K562 (cell line): ENCODE results near the gene C10orf105. TPM values are rescaled to one million over a fixed set of nuclear protein-coding genes. Genes with fewer than 3 reads are reported as not detected.

ENCODE experiments used
- ADNP ChIP-seq: fragments of 200-800 bp; sonication (Bioruptor generic); IDR thresholded peaks from 2 replicates; pipeline ENCODE4 v1.6.1; 2016; ENCODE audit warnings: missing genetic modification characterization, missing compliant biosample characterization
- FOXK2 ChIP-seq, 2 experiments: fragments of 450-650 bp; IDR thresholded peaks in 1 of 2; conservative IDR thresholded peaks in 1 of 2; 2 replicates each; pipeline ENCODE4 v1.6.1; 2016; ENCODE audit warnings: low read depth in 2 of 2, mild to moderate bottlenecking in 1 of 2
- HDAC8 ChIP-seq: fragments of 450-650 bp; IDR thresholded peaks from 2 replicates; pipeline ENCODE4 v1.6.1; 2016; ENCODE audit warnings: mild to moderate bottlenecking, missing genetic modification characterization, moderate library complexity, missing compliant biosample characterization
- HOXB6 ChIP-seq: fragments of 250-450 bp; sonication (Bioruptor Pico); IDR thresholded peaks from 2 replicates; pipeline ENCODE4 v1.5.1; 2022; ENCODE audit warnings: mild to moderate bottlenecking, borderline replicate concordance
- LCOR ChIP-seq: sonication (generic); formaldehyde crosslinking; IDR thresholded peaks from 2 replicates; pipeline ENCODE4 v1.8.0; 2022; ENCODE audit warnings: mild to moderate bottlenecking, missing genetic modification reagents
- MTA1 ChIP-seq: fragments of 450-650 bp; IDR thresholded peaks from 2 replicates; pipeline ENCODE4 v1.6.1; 2017; ENCODE audit warnings: borderline replicate concordance
- RAD21 ChIP-seq, 2 experiments: fragments of 250-450 bp in 1 of 2; fragments of 450-650 bp in 1 of 2; sonication (Bioruptor Pico) in 1 of 2; formaldehyde crosslinking in 1 of 2; IDR thresholded peaks in 1 of 2; conservative IDR thresholded peaks in 1 of 2; 2 replicates each; pipeline versions ENCODE4 v1.4.0 to v1.8.0; 2020 to 2022; ENCODE audit warnings: mild to moderate bottlenecking in 2 of 2, moderate library complexity in 1 of 2
- RBM15 ChIP-seq: fragments of 200-400 bp; formaldehyde crosslinking; IDR thresholded peaks from 2 replicates; pipeline ENCODE4 v1.6.1; 2018; ENCODE audit warnings: mild to moderate bottlenecking, low read length, moderate library complexity; ENCODE audit not compliant: insufficient read depth
- SRSF7 ChIP-seq: fragments of 200-400 bp; formaldehyde crosslinking; optimal IDR thresholded peaks from 2 replicates; pipeline ENCODE3; 2017; ENCODE audit warnings: mild to moderate bottlenecking, low read depth, low read length
- ZNF408 ChIP-seq: fragments of 250-450 bp; sonication (Bioruptor Pico); IDR thresholded peaks from 2 replicates; pipeline ENCODE4 v1.4.0; 2020; ENCODE audit warnings: low read depth, mild to moderate bottlenecking, moderate library complexity
- ZNF586 ChIP-seq: fragments of 450-650 bp; formaldehyde crosslinking; conservative IDR thresholded peaks from 2 replicates; pipeline ENCODE4 v1.4.0; 2020; ENCODE audit warnings: mild to moderate bottlenecking, moderate library complexity
- ZNF76 ChIP-seq: fragments of 250-450 bp; sonication (Bioruptor Pico); IDR thresholded peaks from 2 replicates; pipeline ENCODE4 v1.4.0; 2020; ENCODE audit warnings: mild to moderate bottlenecking, moderate library complexity, borderline replicate concordance
- polyA plus RNA-seq, 8 experiments: library from polyadenylated mRNA; depleted of rRNA in 4 of 8; stranded (reverse) in 5 of 8; unstranded in 3 of 8; fragments of >200 nt; fragmentation: Nextera tagmentation in 2 of 8; fragmentation: Illumina TruSeq in 1 of 8; extraction: Ambion mirVana in 2 of 8; extraction: Trizol in 1 of 8; gene quantifications; 2 replicates each; pipeline versions ENCODE4 v1.2.1 to v1.2.3, GENCODE V29; 2011 to 2014; ENCODE audit warnings: inconsistent platforms in 1 of 8, missing spikeins in 1 of 8
- total RNA-seq, 7 experiments: library from RNA; depleted of rRNA in 6 of 7; stranded (reverse); fragments of >200 nt in 6 of 7; fragmentation: Illumina TruSeq in 2 of 7; extraction: Trizol in 2 of 7; gene quantifications; 2 replicates each; pipeline versions ENCODE4 v1.2.1 to v1.2.3, GENCODE V29; 2011 to 2021; ENCODE audit warnings: low replicate concordance in 1 of 7
- TF ChIP-seq, protein P1 (sequence below): sonication (generic); formaldehyde crosslinking; IDR thresholded peaks from 2 replicates; pipeline ENCODE4 v1.8.0; 2022; ENCODE audit warnings: mild to moderate bottlenecking, missing genetic modification reagents
- TF ChIP-seq, protein P2 (sequence below): sonication (generic); formaldehyde crosslinking; IDR thresholded peaks from 2 replicates; pipeline ENCODE4 v1.8.0; 2023; ENCODE audit warnings: mild to moderate bottlenecking, missing genetic modification reagents
- TF ChIP-seq, protein P3 (sequence below): sonication (generic); formaldehyde crosslinking; IDR thresholded peaks from 2 replicates; pipeline ENCODE4 v1.9.0; 2022; ENCODE audit warnings: mild to moderate bottlenecking, missing genetic modification reagents
- TF ChIP-seq, protein P4 (sequence below): fragments of 250-450 bp; sonication (Bioruptor Pico); IDR thresholded peaks from 2 replicates; pipeline ENCODE4 v1.4.0; 2020; ENCODE audit warnings: mild to moderate bottlenecking, moderate library complexity

Gene C10orf105
- total and polyA plus RNA-seq, 9 of the 15 experiments (the other 6 are each of a cell fraction or from before 2014, with no cell fraction given): 0.03 to 0.25 (median 0.04) TPM; not detected in 3

DNA sequence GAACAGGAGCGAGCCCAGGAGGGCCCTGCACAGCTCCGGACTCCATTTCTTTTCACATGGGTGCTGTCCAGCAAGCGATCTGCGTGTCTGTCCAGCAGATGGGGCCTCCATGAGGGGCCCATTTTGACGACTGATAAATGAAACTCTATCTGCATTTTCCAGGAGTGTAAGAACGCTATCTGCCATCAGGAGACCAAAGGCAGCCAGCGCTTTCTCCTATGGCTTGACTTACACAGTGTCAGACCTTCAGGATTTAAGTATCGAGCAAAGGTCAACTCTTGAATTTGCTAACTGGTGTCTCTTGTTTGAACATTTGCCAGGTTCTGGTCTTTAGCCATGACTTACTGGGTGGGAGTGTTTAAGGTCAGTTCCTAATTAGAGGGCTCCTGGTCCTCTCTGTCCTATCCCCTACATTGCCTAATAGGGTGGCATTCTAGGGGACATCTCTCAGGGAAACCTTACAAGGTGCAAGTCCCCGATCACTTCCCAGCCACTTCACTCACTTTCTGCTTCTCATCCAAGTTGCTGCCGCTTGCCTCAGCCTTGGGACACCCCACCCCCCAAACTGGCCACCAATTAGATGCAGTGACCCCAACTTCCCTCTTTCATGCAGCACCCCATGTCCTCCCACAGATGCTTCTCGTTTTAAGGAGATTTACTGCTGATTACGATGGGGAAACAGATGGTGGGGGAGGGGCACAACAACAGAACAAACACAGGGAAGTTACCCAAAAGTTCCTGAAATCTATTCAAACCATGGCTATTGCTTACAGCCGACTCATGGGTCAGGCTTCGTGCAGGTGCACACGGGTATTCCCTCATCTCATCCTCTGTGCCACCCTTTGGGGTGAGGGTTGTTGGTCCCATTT lies 33.7 kb upstream of the C10orf105 start (continued):
- TF ChIP-seq ADNP (tag) (no peak), RBM15 (no peak), ZNF408 (CRISPR knock-in tag) (no peak), SRSF7 (no peak), HOXB6 (CRISPR knock-in tag) (no peak), MTA1 (peak; percentile 91; the same call in 1 of the 2 replicates), HDAC8 (peak; percentile 90), ZNF76 (0 out of 2 replicates have a peak, but pooled peaks have one; percentile 16), RAD21 (CRISPR knock-in tag; conservative IDR thresholded peaks at IDR 0.05 in 1 of 2, IDR thresholded peaks at IDR 0.05 in 1 of 2) (peak; percentile 28 to 49), LCOR (CRISPR knock-in tag) (peak; percentile 100), ZNF586 (CRISPR knock-in tag) (peak; percentile 88), FOXK2 (conservative IDR thresholded peaks at IDR 0.05 in 1 of 2, IDR thresholded peaks at IDR 0.05 in 1 of 2; ENCODE audit: low read depth in 2 of 2) (0 out of 4 replicates have a peak, but pooled peaks of 1 of the 2 experiments have one; percentile 63)
- TF ChIP-seq, protein P1, sequence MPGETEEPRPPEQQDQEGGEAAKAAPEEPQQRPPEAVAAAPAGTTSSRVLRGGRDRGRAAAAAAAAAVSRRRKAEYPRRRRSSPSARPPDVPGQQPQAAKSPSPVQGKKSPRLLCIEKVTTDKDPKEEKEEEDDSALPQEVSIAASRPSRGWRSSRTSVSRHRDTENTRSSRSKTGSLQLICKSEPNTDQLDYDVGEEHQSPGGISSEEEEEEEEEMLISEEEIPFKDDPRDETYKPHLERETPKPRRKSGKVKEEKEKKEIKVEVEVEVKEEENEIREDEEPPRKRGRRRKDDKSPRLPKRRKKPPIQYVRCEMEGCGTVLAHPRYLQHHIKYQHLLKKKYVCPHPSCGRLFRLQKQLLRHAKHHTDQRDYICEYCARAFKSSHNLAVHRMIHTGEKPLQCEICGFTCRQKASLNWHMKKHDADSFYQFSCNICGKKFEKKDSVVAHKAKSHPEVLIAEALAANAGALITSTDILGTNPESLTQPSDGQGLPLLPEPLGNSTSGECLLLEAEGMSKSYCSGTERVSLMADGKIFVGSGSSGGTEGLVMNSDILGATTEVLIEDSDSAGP: 0 out of 2 replicates have a peak, but pooled peaks have one; percentile 31
- TF ChIP-seq, protein P2, sequence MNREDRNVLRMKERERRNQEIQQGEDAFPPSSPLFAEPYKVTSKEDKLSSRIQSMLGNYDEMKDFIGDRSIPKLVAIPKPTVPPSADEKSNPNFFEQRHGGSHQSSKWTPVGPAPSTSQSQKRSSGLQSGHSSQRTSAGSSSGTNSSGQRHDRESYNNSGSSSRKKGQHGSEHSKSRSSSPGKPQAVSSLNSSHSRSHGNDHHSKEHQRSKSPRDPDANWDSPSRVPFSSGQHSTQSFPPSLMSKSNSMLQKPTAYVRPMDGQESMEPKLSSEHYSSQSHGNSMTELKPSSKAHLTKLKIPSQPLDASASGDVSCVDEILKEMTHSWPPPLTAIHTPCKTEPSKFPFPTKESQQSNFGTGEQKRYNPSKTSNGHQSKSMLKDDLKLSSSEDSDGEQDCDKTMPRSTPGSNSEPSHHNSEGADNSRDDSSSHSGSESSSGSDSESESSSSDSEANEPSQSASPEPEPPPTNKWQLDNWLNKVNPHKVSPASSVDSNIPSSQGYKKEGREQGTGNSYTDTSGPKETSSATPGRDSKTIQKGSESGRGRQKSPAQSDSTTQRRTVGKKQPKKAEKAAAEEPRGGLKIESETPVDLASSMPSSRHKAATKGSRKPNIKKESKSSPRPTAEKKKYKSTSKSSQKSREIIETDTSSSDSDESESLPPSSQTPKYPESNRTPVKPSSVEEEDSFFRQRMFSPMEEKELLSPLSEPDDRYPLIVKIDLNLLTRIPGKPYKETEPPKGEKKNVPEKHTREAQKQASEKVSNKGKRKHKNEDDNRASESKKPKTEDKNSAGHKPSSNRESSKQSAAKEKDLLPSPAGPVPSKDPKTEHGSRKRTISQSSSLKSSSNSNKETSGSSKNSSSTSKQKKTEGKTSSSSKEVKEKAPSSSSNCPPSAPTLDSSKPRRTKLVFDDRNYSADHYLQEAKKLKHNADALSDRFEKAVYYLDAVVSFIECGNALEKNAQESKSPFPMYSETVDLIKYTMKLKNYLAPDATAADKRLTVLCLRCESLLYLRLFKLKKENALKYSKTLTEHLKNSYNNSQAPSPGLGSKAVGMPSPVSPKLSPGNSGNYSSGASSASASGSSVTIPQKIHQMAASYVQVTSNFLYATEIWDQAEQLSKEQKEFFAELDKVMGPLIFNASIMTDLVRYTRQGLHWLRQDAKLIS: 0 out of 2 replicates have a peak, but pooled peaks have one; percentile 79
- TF ChIP-seq, protein P3, sequence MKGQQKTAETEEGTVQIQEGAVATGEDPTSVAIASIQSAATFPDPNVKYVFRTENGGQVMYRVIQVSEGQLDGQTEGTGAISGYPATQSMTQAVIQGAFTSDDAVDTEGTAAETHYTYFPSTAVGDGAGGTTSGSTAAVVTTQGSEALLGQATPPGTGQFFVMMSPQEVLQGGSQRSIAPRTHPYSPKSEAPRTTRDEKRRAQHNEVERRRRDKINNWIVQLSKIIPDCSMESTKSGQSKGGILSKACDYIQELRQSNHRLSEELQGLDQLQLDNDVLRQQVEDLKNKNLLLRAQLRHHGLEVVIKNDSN: no peak
- TF ChIP-seq, protein P4, sequence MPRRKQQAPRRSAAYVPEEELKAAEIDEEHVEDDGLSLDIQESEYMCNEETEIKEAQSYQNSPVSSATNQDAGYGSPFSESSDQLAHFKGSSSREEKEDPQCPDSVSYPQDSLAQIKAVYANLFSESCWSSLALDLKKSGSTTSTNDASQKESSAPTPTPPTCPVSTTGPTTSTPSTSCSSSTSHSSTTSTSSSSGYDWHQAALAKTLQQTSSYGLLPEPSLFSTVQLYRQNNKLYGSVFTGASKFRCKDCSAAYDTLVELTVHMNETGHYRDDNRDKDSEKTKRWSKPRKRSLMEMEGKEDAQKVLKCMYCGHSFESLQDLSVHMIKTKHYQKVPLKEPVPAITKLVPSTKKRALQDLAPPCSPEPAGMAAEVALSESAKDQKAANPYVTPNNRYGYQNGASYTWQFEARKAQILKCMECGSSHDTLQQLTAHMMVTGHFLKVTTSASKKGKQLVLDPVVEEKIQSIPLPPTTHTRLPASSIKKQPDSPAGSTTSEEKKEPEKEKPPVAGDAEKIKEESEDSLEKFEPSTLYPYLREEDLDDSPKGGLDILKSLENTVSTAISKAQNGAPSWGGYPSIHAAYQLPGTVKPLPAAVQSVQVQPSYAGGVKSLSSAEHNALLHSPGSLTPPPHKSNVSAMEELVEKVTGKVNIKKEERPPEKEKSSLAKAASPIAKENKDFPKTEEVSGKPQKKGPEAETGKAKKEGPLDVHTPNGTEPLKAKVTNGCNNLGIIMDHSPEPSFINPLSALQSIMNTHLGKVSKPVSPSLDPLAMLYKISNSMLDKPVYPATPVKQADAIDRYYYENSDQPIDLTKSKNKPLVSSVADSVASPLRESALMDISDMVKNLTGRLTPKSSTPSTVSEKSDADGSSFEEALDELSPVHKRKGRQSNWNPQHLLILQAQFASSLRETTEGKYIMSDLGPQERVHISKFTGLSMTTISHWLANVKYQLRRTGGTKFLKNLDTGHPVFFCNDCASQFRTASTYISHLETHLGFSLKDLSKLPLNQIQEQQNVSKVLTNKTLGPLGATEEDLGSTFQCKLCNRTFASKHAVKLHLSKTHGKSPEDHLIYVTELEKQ: no peak; the same call in 1 of the 2 replicates
